SJCRH30 (cell line): ENCODE measurements around the gene MICAL3. TPM values are rescaled to one million over a fixed set of nuclear protein-coding genes. Genes with fewer than 3 reads are reported as not detected.
"Not testable (repeated sequence)": the region's sequence is repeated elsewhere in the genome, so short reads cannot be mapped to it uniquely, and the experiment has no call there.

Source experiments
- DNase-seq, 2 experiments: peaks; one replicate each; pipeline ENCODE4 v3.0.0-alpha.2; 2015 to 2020
- H3K27ac ChIP-seq: fragments of 250-450 bp; sonication (Bioruptor Pico); 2 replicates; pipeline ENCODE4 v1.5.1; 2020; ENCODE audit warnings: mild to moderate bottlenecking, moderate library complexity
- H3K27me3 ChIP-seq: fragments of 250-450 bp; sonication (Bioruptor Pico); 2 replicates; pipeline ENCODE4 v1.5.1; 2020; ENCODE audit warnings: mild to moderate bottlenecking, moderate library complexity
- H3K36me3 ChIP-seq: fragments of 250-450 bp; sonication (Bioruptor Pico); 2 replicates; pipeline ENCODE4 v1.5.1; 2020; ENCODE audit warnings: mild to moderate bottlenecking, moderate library complexity
- H3K4me1 ChIP-seq: fragments of 250-450 bp; sonication (Bioruptor Pico); 2 replicates; pipeline ENCODE4 v1.5.1; 2020; ENCODE audit warnings: mild to moderate bottlenecking, moderate library complexity
- H3K4me3 ChIP-seq: fragments of 250-450 bp; sonication (Bioruptor Pico); 2 replicates; pipeline ENCODE4 v1.5.1; 2020; ENCODE audit warnings: mild to moderate bottlenecking, moderate library complexity
- H3K9me3 ChIP-seq: fragments of 250-450 bp; sonication (Bioruptor Pico); replicated peaks from 2 replicates; pipeline ENCODE4 v1.5.1; 2020; ENCODE audit warnings: mild to moderate bottlenecking, moderate library complexity
- total RNA-seq: library from RNA; depleted of rRNA; stranded (reverse); fragments of >200 nt; shearing (Covaris generic); gene quantifications from 2 replicates; pipeline ENCODE4 v1.2.3, GENCODE V29; 2014

MICAL3 gene
- total RNA-seq, 1 experiment from 2014 or later, result 26.1 TPM

DNA sequence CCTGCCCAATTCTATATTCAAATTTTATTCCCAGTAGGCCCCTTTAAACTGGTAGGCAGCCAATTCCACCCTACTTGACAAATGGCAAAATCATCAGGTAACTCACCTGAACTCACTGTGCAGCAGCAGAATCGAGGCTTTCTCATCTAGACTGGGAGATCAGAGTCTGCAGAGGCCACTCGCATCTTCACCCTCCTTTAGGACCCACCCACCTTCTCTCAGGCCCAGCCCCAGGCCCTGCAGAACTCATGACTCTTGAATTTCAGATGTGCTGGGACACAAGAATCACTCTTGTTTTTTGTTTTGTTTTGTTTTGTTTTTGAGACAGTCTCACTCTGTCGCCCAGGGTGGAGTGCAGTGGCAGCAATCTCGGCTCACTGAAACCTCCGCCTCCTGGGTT is 38.8 kb downstream of the MICAL3 start:
- peaks cover 8% of the 10 kb centered on the region for H3K4me1 ChIP-seq
- H3K36me3 ChIP-seq, result no peaks in the 10 kb centered on the region
- no peak overlapping the region for H3K27ac ChIP-seq
- H3K9me3 ChIP-seq, result no peaks in the 10 kb centered on the region
- no peak overlapping the region for H3K4me3 ChIP-seq
- H3K27me3 ChIP-seq, result no peaks in the 10 kb centered on the region
- DNase-seq, result no peak

DNA sequence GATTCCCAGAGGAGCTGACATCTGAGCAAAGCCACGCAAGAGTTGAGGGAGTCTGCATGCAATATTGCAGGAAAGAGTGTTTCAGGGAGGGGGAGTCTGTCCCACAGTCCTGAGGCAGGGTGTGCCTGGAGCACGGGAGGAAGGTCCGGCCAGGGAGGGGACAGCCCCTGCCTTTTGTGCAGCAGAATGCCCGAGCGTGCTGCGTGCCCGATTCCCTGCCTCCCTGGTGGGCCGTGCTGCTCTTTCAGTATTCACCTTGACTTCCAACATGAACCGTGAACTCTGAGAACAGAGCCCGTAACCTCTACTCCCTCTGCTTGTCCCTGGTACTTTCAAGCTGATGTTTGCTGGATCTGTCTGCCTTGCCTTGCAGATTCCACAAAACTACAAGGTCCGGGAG is 39.3 kb downstream of the MICAL3 start:
- peaks cover 12% of the 10 kb centered on the region for H3K4me1 ChIP-seq
- DNase-seq, H3K27ac ChIP-seq, H3K27me3 ChIP-seq, H3K36me3 ChIP-seq, H3K4me3 ChIP-seq, H3K9me3 ChIP-seq: not testable (repeated sequence)

DNA sequence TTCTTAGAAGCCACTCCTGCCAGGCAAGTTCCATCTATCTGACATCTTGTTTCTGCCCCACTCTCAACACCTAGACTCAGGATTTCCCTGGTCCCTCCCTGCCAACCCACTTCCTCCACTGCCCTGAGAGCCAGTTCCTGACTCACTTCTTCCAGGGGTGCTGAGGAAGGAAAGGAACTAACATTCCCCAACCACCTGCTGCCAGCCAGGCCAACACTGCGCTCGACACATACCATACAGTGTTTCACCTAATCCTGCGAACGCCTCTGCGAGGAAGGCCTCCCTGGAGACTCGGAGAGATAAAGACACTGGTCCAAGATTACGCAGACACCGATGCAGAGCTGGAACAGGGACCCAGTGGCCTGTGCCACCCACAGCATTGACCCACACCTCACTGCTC is 40.2 kb downstream of the MICAL3 start:
- peaks cover 19% of the 10 kb centered on the region for H3K4me1 ChIP-seq
- H3K4me3 ChIP-seq, result no peak overlapping the region
- DNase-seq, result no peak
- H3K27me3 ChIP-seq, result no peaks in the 10 kb centered on the region
- no peaks in the 10 kb centered on the region for H3K36me3 ChIP-seq
- H3K9me3 ChIP-seq, result no peaks in the 10 kb centered on the region
- H3K27ac ChIP-seq, result no peak overlapping the region

DNA sequence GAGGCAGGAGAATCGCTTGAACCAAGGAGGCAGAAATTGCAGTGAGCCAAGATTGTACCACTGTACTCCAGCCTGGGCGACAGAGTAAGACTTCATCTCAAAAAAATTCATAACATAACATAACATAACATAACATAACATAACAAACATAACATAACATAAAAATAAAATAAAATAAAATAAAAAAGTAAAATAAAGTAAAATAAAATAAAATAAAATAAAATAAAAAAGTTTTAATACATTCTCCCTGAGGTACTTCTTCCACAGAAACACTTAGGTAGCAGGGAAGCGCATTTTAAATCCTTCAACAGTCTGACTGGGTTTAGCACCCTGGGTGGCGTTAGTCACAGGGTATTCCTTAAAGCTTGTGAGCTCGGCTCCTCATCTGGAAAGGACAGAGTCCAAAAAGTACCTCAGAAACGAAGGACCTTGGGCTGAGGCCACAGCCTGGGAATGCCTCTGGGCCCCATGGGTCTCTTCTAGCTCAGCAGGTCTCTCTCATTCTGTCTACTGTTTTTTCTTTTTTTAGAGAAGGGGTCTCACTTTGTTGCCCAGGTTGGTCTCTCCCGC is 41.7 kb downstream of the MICAL3 start:
- 0 out of 2 replicates have a peak, but pooled peaks cover 3% of the 10 kb centered on the region for H3K9me3 ChIP-seq
- H3K27ac ChIP-seq, result no peak overlapping the region

DNA sequence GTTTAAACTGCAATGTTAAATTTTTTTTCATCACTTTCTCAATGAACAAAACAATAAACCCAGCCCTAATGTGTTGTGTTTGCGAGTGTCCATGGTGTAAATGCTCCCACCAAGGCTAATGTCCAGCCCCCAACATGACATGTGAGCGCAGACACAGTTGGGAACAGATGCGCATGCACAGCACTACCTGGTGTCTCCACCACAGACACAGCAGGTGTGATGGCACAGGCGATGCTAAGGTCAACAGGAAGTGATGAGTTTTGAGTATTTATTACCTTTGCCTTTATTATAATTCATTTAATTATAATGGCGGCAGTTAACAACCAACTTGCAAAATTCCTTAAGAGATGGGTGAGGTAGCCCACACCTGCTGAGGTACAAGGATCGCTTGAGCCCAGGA is 42.9 kb downstream of the MICAL3 start:
- Histone ChIP-seq H3K27ac (no peak overlapping the region), H3K4me1 (peaks cover 19% of the 10 kb centered on the region), H3K27me3 (no peaks in the 10 kb centered on the region), H3K36me3 (no peaks in the 10 kb centered on the region), H3K9me3 (0 out of 2 replicates have a peak, but pooled peaks cover 3% of the 10 kb centered on the region), H3K4me3 (no peak overlapping the region)
- no peak for DNase-seq

More for the DNA sequence above, 41.7 kb downstream of the MICAL3 start:
- H3K36me3 ChIP-seq, result no peaks in the 10 kb centered on the region
- H3K27me3 ChIP-seq, result no peaks in the 10 kb centered on the region
- no peak overlapping the region for H3K4me3 ChIP-seq
- peaks cover 19% of the 10 kb centered on the region for H3K4me1 ChIP-seq
- no peak for DNase-seq

DNA sequence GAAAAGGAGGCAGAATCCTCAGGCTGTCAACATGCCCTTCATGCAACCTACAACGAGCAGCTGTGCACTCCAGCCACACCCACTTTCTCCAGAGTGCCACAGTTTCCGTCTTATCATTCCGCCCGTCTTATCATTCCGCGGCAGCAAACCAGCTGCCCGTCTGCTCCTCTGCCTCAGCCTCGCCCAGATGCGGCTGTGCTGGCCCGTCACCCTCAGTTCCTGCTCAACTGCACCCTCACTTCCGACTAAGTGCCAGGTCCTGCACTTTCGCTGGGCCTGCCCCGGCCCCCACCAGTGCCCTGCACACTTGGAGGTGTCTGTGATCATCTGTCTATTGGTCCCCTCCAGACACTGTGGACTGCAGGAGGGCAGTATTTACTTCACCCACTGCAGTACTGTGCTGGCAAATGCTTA is 43.7 kb downstream of the MICAL3 start:
- peak overlapping the region; percentile 31 for H3K4me3 ChIP-seq
- peaks cover 19% of the 10 kb centered on the region for H3K4me1 ChIP-seq
- peak; percentile 61 to 75 for DNase-seq
- peak overlapping the region; percentile 34; the same call in 1 of the 2 replicates for H3K27ac ChIP-seq
- 0 out of 2 replicates have a peak, but pooled peaks cover 3% of the 10 kb centered on the region for H3K9me3 ChIP-seq
- H3K27me3 ChIP-seq, result no peaks in the 10 kb centered on the region
- no peaks in the 10 kb centered on the region for H3K36me3 ChIP-seq

DNA sequence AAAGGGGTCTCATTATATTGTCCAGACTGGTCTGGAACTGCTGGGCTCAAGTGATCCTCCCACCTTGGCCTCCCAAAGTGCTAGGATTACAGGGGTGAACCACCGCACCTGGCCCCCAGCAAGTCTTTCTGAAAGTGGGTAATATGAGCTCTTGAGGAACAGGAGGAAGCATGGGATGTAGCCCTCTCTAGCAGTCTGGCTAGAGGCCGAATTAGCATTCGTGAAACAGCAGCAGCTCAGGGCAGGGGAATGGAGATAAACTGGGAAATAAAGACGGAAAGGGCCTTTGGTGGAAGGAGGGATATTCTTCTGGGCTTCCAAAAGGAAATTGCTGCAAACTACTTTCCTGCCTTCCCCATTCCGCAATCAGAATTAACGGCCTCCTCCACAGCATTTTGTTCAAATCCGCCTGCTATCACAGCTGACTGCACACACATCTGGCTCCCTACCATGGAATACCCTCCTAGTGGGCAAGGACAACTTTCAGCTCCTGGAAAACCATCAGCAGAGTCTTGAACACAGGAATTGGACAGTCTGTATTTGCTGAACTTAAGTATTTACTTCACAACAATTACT is 44.3 kb downstream of the MICAL3 start:
- Histone ChIP-seq H3K36me3 (no peaks in the 10 kb centered on the region), H3K27me3 (no peaks in the 10 kb centered on the region), H3K4me3 (peak overlapping the region; percentile 31), H3K4me1 (peaks cover 19% of the 10 kb centered on the region), H3K9me3 (0 out of 2 replicates have a peak, but pooled peaks cover 3% of the 10 kb centered on the region), H3K27ac (peak overlapping the region; percentile 34)
- peak in 1 of 2 experiments; percentile 65 for DNase-seq

DNA sequence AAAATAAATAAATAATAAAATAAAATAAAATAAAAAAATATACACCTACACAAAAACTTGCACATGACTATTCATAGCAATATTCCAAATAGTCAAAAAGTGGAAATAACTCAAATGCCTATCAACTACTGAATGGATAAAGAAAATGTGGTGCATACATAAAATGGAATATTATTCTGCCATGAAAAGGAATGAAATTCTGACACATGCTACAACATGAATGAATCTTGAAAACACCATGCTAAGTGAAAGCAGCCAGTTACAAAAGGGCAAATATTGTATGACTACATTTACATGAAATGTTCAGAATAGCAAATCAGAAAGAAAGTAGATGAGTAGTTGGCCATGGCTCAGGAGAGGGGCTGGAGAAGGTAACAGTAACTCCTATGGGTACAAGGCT is 46.3 kb downstream of the MICAL3 start:
- no peak overlapping the region for H3K4me3 ChIP-seq
- no peaks in the 10 kb centered on the region for H3K36me3 ChIP-seq
- H3K27ac ChIP-seq, result no peak overlapping the region
- H3K4me1 ChIP-seq, result peaks cover 20% of the 10 kb centered on the region
- H3K9me3 ChIP-seq, result 0 out of 2 replicates have a peak, but pooled peaks cover 3% of the 10 kb centered on the region
- H3K27me3 ChIP-seq, result no peaks in the 10 kb centered on the region
- no peak for DNase-seq

DNA sequence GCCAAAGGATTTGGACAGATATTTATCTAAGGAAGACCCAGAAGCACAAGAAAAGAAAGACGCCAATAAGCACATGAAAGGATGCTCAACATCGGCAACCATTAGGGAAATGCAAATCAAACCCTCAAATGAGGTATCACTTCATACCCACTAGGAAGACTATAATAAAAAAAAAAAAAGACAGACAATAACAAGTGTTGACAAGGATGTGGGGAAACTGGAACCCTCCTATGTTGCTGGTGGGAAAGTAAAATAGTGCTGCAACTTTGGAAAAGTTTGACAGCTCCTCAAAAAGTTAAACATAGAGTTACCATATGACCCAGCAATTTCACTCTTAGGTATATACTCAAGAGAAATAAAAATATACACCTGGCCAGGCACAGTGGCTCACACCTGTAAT is 47.0 kb downstream of the MICAL3 start:
- no peak for DNase-seq
- no peak overlapping the region for H3K4me3 ChIP-seq
- H3K27me3 ChIP-seq, result no peaks in the 10 kb centered on the region
- H3K4me1 ChIP-seq, result peaks cover 27% of the 10 kb centered on the region
- no peaks in the 10 kb centered on the region for H3K36me3 ChIP-seq
- no peak overlapping the region for H3K27ac ChIP-seq
- H3K9me3 ChIP-seq, result 0 out of 2 replicates have a peak, but pooled peaks cover 3% of the 10 kb centered on the region

DNA sequence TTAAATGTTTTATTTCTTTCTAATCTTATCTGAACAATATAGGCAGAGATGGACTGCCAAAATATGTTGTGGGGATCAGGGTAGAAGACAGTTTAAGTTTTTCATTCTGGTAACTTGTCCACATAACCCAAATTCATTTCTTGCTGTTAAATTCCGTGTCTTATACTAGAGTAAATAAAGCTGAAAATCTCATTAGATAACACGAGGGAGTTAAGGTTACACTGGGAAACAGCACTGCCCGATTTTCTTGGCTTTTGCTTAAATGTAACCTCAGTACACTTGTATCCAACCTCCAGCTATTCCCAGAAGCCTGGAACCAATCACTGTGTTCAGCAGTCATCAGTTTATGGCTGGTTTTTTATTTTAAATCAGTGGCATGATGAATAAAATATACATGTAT is 48.2 kb downstream of the MICAL3 start:
- 0 out of 2 replicates have a peak, but pooled peaks cover 3% of the 10 kb centered on the region for H3K9me3 ChIP-seq
- no peak overlapping the region for H3K27ac ChIP-seq
- H3K4me3 ChIP-seq, result no peak overlapping the region
- no peaks in the 10 kb centered on the region for H3K36me3 ChIP-seq
- H3K4me1 ChIP-seq, result peaks cover 35% of the 10 kb centered on the region
- H3K27me3 ChIP-seq, result no peaks in the 10 kb centered on the region
- no peak for DNase-seq

DNA sequence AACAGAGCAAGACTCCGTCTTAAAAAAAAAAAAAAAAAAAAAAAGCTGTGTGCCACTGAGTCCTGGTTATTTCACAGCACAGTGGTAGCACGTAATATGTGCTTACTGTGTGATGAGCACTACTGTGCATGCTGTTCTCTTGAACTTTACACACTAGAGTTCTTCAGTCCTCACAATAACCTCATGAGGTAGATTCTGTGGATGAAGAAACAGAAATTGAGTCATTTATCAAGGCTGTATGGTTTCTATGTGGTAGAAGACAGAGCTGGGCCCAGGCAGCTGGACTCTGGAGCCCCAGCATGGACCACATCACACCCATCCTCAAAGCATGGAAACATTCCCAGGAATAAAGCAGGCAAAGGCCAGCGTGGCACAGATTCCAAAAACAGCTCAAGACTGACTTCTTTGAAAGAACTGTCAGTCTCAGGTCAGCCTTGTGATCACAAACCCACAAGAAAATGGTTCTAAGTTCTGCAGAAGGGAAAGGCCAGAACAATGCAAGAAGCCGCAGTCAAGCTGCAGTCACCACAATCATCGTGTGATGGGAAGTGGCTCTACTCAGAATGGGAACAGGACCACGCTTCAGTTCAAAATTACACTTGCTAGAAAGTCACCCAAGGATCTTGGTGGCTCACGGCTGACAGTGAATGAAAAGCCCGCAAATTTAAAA is 49.5 kb downstream of the MICAL3 start:
- Histone ChIP-seq H3K9me3 (0 out of 2 replicates have a peak, but pooled peaks cover 3% of the 10 kb centered on the region), H3K4me3 (no peak overlapping the region), H3K27me3 (no peaks in the 10 kb centered on the region), H3K4me1 (peaks cover 36% of the 10 kb centered on the region), H3K27ac (no peak overlapping the region), H3K36me3 (no peaks in the 10 kb centered on the region)
- no peak for DNase-seq

DNA sequence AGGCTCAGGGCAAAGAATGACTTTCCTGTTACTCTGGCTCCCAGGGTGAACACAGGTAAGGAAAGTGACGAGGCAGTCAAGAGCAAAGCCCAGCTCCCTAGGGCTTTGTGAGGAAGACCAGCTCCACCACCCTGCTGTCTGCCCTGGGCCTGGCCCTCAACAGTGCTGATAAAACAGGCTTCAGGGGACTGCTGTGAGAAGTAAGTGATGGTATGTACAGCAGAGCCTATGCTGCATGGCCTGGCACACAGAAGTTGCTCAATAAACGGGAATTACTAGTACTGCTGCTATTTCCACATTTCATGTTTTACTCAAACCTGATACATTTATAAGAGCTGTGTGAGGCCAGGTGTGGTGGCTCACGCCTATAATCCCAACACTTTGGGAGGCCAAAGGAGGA is 50.3 kb downstream of the MICAL3 start:
- no peak for DNase-seq
- no peak overlapping the region for H3K27ac ChIP-seq
- 0 out of 2 replicates have a peak, but pooled peaks cover 3% of the 10 kb centered on the region for H3K9me3 ChIP-seq
- no peaks in the 10 kb centered on the region for H3K27me3 ChIP-seq
- peaks cover 39% of the 10 kb centered on the region for H3K4me1 ChIP-seq
- no peak overlapping the region for H3K4me3 ChIP-seq
- H3K36me3 ChIP-seq, result no peaks in the 10 kb centered on the region

DNA sequence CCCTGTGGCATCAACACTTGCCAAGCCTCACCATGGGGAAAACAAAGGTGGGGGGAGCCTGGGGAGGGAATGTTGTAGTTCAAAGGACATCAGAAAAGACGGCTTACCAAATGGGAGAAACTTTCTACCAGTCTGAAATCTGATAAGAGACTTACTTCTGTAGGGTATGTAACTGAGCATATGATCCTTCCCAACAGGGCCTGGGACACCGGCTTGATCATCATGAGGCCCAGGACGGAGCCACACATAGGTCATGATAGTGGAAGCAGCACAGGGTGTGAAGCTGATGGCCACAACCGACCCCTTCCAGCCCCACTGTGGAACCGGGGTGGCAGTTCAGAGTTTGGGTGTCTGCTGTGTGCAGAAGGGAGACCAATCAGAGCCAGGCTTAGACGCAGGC is 51.1 kb downstream of the MICAL3 start:
- H3K27me3 ChIP-seq, result no peaks in the 10 kb centered on the region
- H3K9me3 ChIP-seq, result 0 out of 2 replicates have a peak, but pooled peaks cover 3% of the 10 kb centered on the region
- H3K4me1 ChIP-seq, result peaks cover 40% of the 10 kb centered on the region
- DNase-seq, result no peak
- H3K4me3 ChIP-seq, result no peak overlapping the region
- peak overlapping the region; percentile 49; the same call in 1 of the 2 replicates for H3K27ac ChIP-seq
- no peaks in the 10 kb centered on the region for H3K36me3 ChIP-seq

DNA sequence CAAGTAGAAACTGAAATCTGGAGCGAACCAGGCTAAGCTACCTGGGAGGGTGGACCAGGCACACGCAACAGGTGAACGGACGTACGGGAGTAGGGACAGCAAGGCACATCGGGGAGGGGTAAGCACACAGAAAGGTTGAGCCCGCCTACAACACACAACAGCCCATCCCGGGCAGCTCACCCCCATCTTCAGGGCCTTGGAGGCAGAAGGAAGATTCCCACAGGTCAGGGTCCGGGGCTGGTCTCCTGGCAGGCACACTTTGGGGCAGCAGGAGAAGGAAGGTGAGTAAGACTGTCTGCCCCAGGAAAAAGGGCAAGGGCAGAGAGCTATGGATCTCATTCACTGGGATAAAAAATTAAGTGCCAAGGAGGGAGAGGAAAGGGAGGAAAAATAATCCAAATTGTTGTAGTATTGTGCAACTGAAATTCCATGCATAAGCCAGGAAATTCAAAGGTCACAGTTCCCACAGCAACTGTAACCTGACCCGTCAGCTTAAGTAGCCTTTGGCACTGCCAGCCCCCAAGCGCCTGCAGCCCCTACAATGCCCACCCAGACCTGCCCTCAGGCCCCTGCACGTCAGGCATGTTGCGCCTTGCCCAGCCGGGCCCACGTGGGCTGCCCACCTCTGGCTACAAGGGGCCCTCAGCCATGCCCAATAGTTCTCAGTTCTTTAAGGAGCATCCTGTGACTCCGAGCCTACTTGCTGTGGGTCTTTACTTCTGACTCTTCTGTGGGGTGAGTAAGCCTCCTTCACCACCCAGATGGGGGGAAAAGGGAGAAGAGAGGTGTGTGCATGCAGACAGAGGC is 51.8 kb downstream of the MICAL3 start:
- H3K4me1 ChIP-seq, result peaks cover 40% of the 10 kb centered on the region
- no peak overlapping the region for H3K4me3 ChIP-seq
- peak; percentile 50 to 61 for DNase-seq
- H3K9me3 ChIP-seq, result no peaks in the 10 kb centered on the region
- H3K27ac ChIP-seq, result peak overlapping the region; percentile 49
- no peaks in the 10 kb centered on the region for H3K36me3 ChIP-seq
- no peaks in the 10 kb centered on the region for H3K27me3 ChIP-seq
